Left renal cortex interstitium (tissue), 4 donors: ENCODE results near the gene CCT8L2. TPM values are rescaled to one million over a fixed set of nuclear protein-coding genes. Genes with fewer than 3 reads are reported as not detected.
"Not testable (repeated sequence)": the region's sequence is repeated elsewhere in the genome, so short reads cannot be mapped to it uniquely, and the experiment has no call there.

Source experiments
- DNase-seq, 4 donors: peaks; one replicate each; pipeline ENCODE4 v3.0.0-alpha.2; 2013; ENCODE audit warnings: low read depth in 4 of 4, low spot score in 2 of 4, missing footprints in 1 of 4
- polyA plus RNA-seq, 4 donors: library from polyadenylated mRNA; unstranded; fragments of 120-200 nt; gene quantifications; one replicate each; pipeline ENCODE4 v1.2.1, GENCODE V29; 2013; ENCODE audit not compliant: insufficient read length in 4 of 4

CCT8L2 gene
- under 1 TPM in 1 of 4 donors, not detected in 3; 0.12 TPM for polyA plus RNA-seq

GRCh38 chr22:16592710-16593109, at the start of gene CCT8L2:
Gene CCT8L2, minus strand, starts transcription at chr22:16592810. Its CDS starts 260 bp downstream, at chr22:16592550.
- DNase-seq: not testable (repeated sequence)

GRCh38 chr22:16635442-16635841, 42.8 kb upstream of the CCT8L2 start:
- not testable (repeated sequence) for DNase-seq

GRCh38 chr22:16634092-16634491, 41.5 kb upstream of the CCT8L2 start:
- DNase-seq: not testable (repeated sequence)

- not testable (repeated sequence) for DNase-seq
These were observed 35.9 kb upstream of the CCT8L2 start for GRCh38 chr22:16628476-16628875.

- DNase-seq: not testable (repeated sequence)
These were observed 32.4 kb upstream of the CCT8L2 start for GRCh38 chr22:16625018-16625417.

- DNase-seq: not testable (repeated sequence)
These were observed 31.0 kb upstream of the CCT8L2 start for GRCh38 chr22:16623595-16623994.

GRCh38 chr22:16617516-16617915, 24.9 kb upstream of the CCT8L2 start:
- not testable (repeated sequence) for DNase-seq

GRCh38 chr22:16616390-16616938, 23.9 kb upstream of the CCT8L2 start:
- DNase-seq: not testable (repeated sequence)

- DNase-seq: not testable (repeated sequence)
These were observed 23.1 kb upstream of the CCT8L2 start for GRCh38 chr22:16615606-16616245.

- no peak for DNase-seq
These were observed 17.1 kb upstream of the CCT8L2 start for GRCh38 chr22:16609548-16610261.

GRCh38 chr22:16608931-16609330, 16.3 kb upstream of the CCT8L2 start:
- DNase-seq: no peak

- DNase-seq: not testable (repeated sequence)
These were observed 11.8 kb upstream of the CCT8L2 start for GRCh38 chr22:16604257-16604998.

- not testable (repeated sequence) for DNase-seq
These were observed 11.2 kb upstream of the CCT8L2 start for GRCh38 chr22:16603770-16604242.

- DNase-seq: no peak
These were observed 10.8 kb upstream of the CCT8L2 start for GRCh38 chr22:16603448-16603768.

GRCh38 chr22:16602728-16603447, 10.3 kb upstream of the CCT8L2 start:
- not testable (repeated sequence) for DNase-seq

GRCh38 chr22:16602224-16602727, 9.7 kb upstream of the CCT8L2 start:
- DNase-seq: not testable (repeated sequence)

GRCh38 chr22:16601437-16602223, 9.0 kb upstream of the CCT8L2 start:
- no peak for DNase-seq

- not testable (repeated sequence) for DNase-seq
These were observed 8.2 kb upstream of the CCT8L2 start for GRCh38 chr22:16600644-16601436.
